Measurements from ENCODE around the gene INSM1.

INSM1 gene

GRCh38 chr20:20410678-20411077 lies 42.8 kb downstream of the INSM1 start:
- Histone ChIP-seq H3K36me3 (replicated peaks; ENCODE audit: low read depth, low read length) (no peaks in the 10 kb centered on the region), H2AFZ (ENCODE audit: low read depth, low read length) (no peak overlapping the region), H3K4me3 (ENCODE audit: low read length) (no peak overlapping the region), H3K4me2 (ENCODE audit: low read length) (no peak overlapping the region), H3K9me3 (ENCODE audit: insufficient read depth, low read length) (no peaks in the 10 kb centered on the region), H3K27me3 (ENCODE audit: low read depth, low read length) (peaks cover 15% of the 10 kb centered on the region), H3K79me2 (ENCODE audit: low read length) (no peaks in the 10 kb centered on the region), H4K20me1 (ENCODE audit: insufficient read depth, low read length) (no peaks in the 10 kb centered on the region), H3K27ac (ENCODE audit: low read length) (no peak overlapping the region), H3K9ac (ENCODE audit: low read length) (no peak overlapping the region), H3K4me1 (ENCODE audit: low read length) (peaks cover 17% of the 10 kb centered on the region)
- TF ChIP-seq CTCF (IDR thresholded peaks at IDR 0.05; ENCODE audit: low read depth, low read length) = no peak
- TF ChIP-seq EZH2phosphoT487 (IDR thresholded peaks at IDR 0.05; ENCODE audit: low read depth) = no peak

GRCh38 chr20:20411402-20411801 lies 43.5 kb downstream of the INSM1 start:
- Histone ChIP-seq H3K79me2 (ENCODE audit: low read length) (no peaks in the 10 kb centered on the region), H3K4me3 (ENCODE audit: low read length) (no peak overlapping the region), H3K4me1 (ENCODE audit: low read length) (peaks cover 17% of the 10 kb centered on the region), H2AFZ (ENCODE audit: low read depth, low read length) (no peak overlapping the region), H3K27me3 (ENCODE audit: low read depth, low read length) (peaks cover 15% of the 10 kb centered on the region), H3K4me2 (ENCODE audit: low read length) (no peak overlapping the region), H3K9me3 (ENCODE audit: insufficient read depth, low read length) (no peaks in the 10 kb centered on the region), H3K9ac (ENCODE audit: low read length) (no peak overlapping the region), H3K27ac (ENCODE audit: low read length) (no peak overlapping the region), H3K36me3 (replicated peaks; ENCODE audit: low read depth, low read length) (no peaks in the 10 kb centered on the region), H4K20me1 (ENCODE audit: insufficient read depth, low read length) (no peaks in the 10 kb centered on the region)
- no peak for TF ChIP-seq CTCF (IDR thresholded peaks at IDR 0.05; ENCODE audit: low read depth, low read length)
- no peak for TF ChIP-seq EZH2phosphoT487 (IDR thresholded peaks at IDR 0.05; ENCODE audit: low read depth)

- no peak overlapping the region for H3K9ac ChIP-seq (ENCODE audit: low read length)
- H3K4me1 ChIP-seq (ENCODE audit: low read length) = peaks cover 17% of the 10 kb centered on the region
- H2AFZ ChIP-seq (ENCODE audit: low read depth, low read length) = no peak overlapping the region
- H3K4me3 ChIP-seq (ENCODE audit: low read length) = no peak overlapping the region
- H3K79me2 ChIP-seq (ENCODE audit: low read length) = no peaks in the 10 kb centered on the region
- H3K36me3 ChIP-seq (replicated peaks; ENCODE audit: low read depth, low read length) = no peaks in the 10 kb centered on the region
- H3K9me3 ChIP-seq (ENCODE audit: insufficient read depth, low read length) = no peaks in the 10 kb centered on the region
- peak overlapping the region; percentile 73; the same call in 1 of the 2 replicates for H3K4me2 ChIP-seq (ENCODE audit: low read length)
- no peaks in the 10 kb centered on the region for H4K20me1 ChIP-seq (ENCODE audit: insufficient read depth, low read length)
- no peak for TF ChIP-seq EZH2phosphoT487 (IDR thresholded peaks at IDR 0.05; ENCODE audit: low read depth)
- no peak for TF ChIP-seq CTCF (IDR thresholded peaks at IDR 0.05; ENCODE audit: low read depth, low read length)
- no peak overlapping the region for H3K27ac ChIP-seq (ENCODE audit: low read length)
- peaks cover 15% of the 10 kb centered on the region for H3K27me3 ChIP-seq (ENCODE audit: low read depth, low read length)
Observed at GRCh38 chr20:20411836-20412235, 43.9 kb downstream of the INSM1 start.

- peak overlapping the region; percentile 56 for H3K4me3 ChIP-seq (ENCODE audit: low read length)
- H3K9ac ChIP-seq (ENCODE audit: low read length) = no peak overlapping the region
- TF ChIP-seq CTCF (IDR thresholded peaks at IDR 0.05; ENCODE audit: low read depth, low read length) (no peak), EZH2phosphoT487 (IDR thresholded peaks at IDR 0.05; ENCODE audit: low read depth) (no peak)
- H4K20me1 ChIP-seq (ENCODE audit: insufficient read depth, low read length) = no peaks in the 10 kb centered on the region
- H3K36me3 ChIP-seq (replicated peaks; ENCODE audit: low read depth, low read length) = no peaks in the 10 kb centered on the region
- H3K9me3 ChIP-seq (ENCODE audit: insufficient read depth, low read length) = no peaks in the 10 kb centered on the region
- peaks cover 10% of the 10 kb centered on the region for H3K27me3 ChIP-seq (ENCODE audit: low read depth, low read length)
- no peaks in the 10 kb centered on the region for H3K79me2 ChIP-seq (ENCODE audit: low read length)
- peak overlapping the region; percentile 8; the same call in 1 of the 2 replicates for H2AFZ ChIP-seq (ENCODE audit: low read depth, low read length)
- peak overlapping the region; percentile 73 for H3K4me2 ChIP-seq (ENCODE audit: low read length)
- peaks cover 17% of the 10 kb centered on the region for H3K4me1 ChIP-seq (ENCODE audit: low read length)
- H3K27ac ChIP-seq (ENCODE audit: low read length) = no peak overlapping the region
Observed at GRCh38 chr20:20412750-20413149, 44.8 kb downstream of the INSM1 start.
